DOHH2 (cell line): ENCODE measurements around the gene SELENON.

Source experiments
- CTCF ChIP-seq: fragments of 200-600 bp; sonication (generic); IDR thresholded peaks from one replicate; pipeline ENCODE4 v1.5.1; 2014; ENCODE audit warnings: antibody characterized with exemption, mild to moderate bottlenecking, low read depth, low read length; ENCODE audit not compliant: poor library complexity, severe bottlenecking
- EZH2phosphoT487 ChIP-seq: fragments of 200-600 bp; sonication (generic); IDR thresholded peaks from 2 replicates; pipeline ENCODE4 v1.6.1; 2017; ENCODE audit warnings: borderline replicate concordance, mild to moderate bottlenecking, antibody characterized with exemption, low read length, moderate library complexity, mixed read lengths

DNA sequence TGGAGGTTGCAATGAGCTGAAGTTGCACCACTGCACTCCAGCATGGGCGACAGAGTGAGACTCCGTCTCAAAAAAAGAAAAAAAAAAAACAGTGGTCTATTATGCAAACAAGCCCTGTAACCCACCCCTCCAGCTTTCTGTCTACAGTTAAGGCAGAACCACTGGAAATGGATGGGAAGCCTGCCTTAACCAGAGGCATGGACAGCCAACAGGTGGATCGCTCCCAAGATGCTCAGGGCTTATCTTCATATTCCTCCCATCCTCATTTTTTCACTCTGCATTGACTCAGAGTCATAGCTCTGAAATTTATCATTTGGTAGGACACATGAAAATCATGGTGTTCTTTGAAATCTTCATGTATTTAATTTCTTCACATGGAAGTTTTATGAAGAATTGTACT is 28.5 kb downstream of the SELENON start:
- TF ChIP-seq CTCF (no peak), EZH2phosphoT487 (no peak)
